GM12875 (cell line): Measurements from ENCODE around the gene RPL27.
"Not testable (repeated sequence)": the region's sequence is repeated elsewhere in the genome, so short reads cannot be mapped to it uniquely, and the experiment has no call there.

ENCODE experiments used
- H3K4me3 ChIP-seq: one replicate; pipeline ENCODE4 v1.5.1; 2011; ENCODE audit warnings: low read depth, low read length, control low read depth
- CTCF ChIP-seq: IDR thresholded peaks from 2 replicates; pipeline ENCODE4 v1.5.1; 2011; ENCODE audit warnings: low read depth, mild to moderate bottlenecking, control low read depth, inconsistent platforms, low read length, moderate library complexity, borderline replicate concordance; ENCODE audit not compliant: insufficient read depth

The RPL27 gene

GRCh38 chr17:42971589-42971988 lies 26.6 kb upstream of the RPL27 start:
- no peak for TF ChIP-seq CTCF
- H3K4me3 ChIP-seq, result no peak overlapping the region

GRCh38 chr17:42973323-42973722 lies 24.9 kb upstream of the RPL27 start:
- H3K4me3 ChIP-seq, result not testable (repeated sequence)

GRCh38 chr17:42975265-42975664 lies 23.0 kb upstream of the RPL27 start:
- no peak for TF ChIP-seq CTCF
- no peak overlapping the region for H3K4me3 ChIP-seq

- not testable (repeated sequence) for H3K4me3 ChIP-seq
Observed at GRCh38 chr17:42975701-42976100, 22.5 kb upstream of the RPL27 start.

GRCh38 chr17:42979511-42980273 lies 18.5 kb upstream of the RPL27 start, which contains the start of gene PTGES3L:
Gene PTGES3L, minus strand, starts transcription at chr17:42980080. Its CDS starts 27 bp downstream, at chr17:42980053.
- TF ChIP-seq CTCF, result no peak
- H3K4me3 ChIP-seq, result peak within 1 kb of the TSS; percentile 82

GRCh38 chr17:42980274-42980765 lies 17.9 kb upstream of the RPL27 start, which contains the start of gene RUNDC1:
Gene RUNDC1, plus strand, starts transcription at chr17:42980565. Its CDS starts 12 bp downstream, at chr17:42980577.
- peak within 1 kb of the TSS; percentile 82 for H3K4me3 ChIP-seq
- TF ChIP-seq CTCF, result no peak

- H3K4me3 ChIP-seq, result peak overlapping the region; percentile 82
- TF ChIP-seq CTCF, result peak; percentile 28; the same call in 1 of the 2 replicates
Observed at GRCh38 chr17:42980766-42981397, 17.3 kb upstream of the RPL27 start.

GRCh38 chr17:42982266-42982665 lies 16.0 kb upstream of the RPL27 start:
- TF ChIP-seq CTCF, result no peak
- no peak overlapping the region for H3K4me3 ChIP-seq
